HG03565 (cell line): ENCODE measurements around the gene MTG2.
A peak's percentile ranks its signal among the peaks of the same experiment; 100 is the strongest.

Experiments
- ATAC-seq: cut with Tn5 transposase; IDR thresholded peaks from one replicate; pipeline ENCODE4 v1.9.1; 2021; ENCODE audit warnings: mild to moderate bottlenecking, moderate library complexity; ENCODE audit not compliant: unreplicated experiment

The MTG2 gene

DNA sequence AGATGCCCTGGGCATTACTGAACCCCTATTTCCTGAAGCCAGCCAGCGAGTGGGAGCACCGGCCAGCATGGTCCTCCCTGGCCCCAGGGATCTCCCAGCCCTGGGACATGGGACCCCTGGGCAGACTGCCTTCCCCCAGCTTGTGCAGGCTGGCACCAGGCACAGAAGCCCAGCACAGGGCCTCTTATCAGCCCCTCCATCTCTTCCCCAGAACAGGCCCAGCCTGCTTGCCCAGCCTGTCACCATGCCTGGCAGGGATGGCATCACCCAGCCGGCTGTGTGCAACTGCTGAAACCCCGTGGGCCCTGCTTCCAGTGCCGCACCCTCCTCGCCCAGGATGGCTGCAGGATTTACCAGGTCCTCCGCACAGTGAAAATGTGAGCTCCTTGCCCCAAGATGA is 49.4 kb downstream of the MTG2 start:
- no peak for ATAC-seq

DNA sequence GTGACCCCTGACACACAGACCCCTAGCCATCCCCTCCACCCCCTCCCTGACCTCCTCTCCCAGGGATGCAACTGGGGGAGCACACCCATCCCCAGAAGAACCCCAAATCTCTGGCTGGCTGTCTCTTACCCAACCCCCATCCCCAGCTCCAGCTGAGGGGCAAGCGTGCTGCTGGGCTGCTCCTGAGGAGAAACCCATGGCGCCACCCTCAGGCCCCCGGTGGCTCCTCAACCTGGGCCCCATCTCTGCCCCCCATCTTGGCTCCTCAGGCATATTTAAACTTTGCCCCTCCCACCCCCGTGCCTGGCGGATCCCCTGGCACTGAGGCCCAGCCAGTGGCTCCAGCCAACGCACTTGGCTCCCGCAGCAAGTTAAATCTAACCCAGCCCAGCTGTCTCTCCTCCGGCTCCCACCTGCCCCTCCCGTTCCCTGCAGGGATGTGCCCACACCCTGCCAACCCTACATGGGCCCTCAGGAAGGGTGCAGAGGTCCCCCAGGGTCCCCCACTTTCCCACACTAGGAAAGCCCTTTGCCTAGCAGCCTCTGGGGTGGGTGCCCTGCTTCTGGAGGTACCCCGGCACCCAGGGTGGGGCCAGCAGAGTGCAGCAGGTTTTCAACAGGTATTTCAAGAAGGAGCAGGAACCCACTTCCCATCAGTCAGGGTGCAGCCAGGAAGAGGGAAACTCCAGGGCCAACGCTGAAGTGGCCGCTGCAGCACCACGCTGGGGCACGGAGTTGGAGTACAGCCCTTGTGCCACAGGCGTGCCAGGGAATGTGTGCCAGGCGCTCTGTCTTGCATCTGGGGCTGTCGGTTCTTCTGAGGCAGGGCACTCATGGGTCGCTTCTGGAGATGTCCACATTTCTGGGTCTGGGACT is 50.2 kb downstream of the MTG2 start:
- no peak for ATAC-seq

DNA sequence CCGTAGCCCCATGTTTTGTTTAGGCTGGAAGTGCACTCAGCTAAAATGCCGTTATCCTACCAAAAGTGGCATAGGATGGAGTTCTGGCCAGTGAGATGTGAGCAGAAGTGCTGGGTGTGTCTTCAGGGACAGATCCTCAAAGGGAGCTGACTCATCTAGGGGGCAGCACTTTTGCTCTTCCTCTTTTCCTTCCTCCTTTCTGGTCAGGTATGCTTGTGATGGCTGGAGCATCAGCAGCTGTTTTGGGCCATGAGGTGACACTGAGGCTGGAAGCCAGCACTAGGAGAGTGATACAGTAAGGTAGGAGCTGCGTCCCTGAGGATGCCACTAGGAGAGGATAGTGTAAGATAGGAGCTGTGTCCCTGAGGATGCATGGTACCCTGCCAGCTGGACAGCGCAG is 50.9 kb downstream of the MTG2 start:
- no peak for ATAC-seq

DNA sequence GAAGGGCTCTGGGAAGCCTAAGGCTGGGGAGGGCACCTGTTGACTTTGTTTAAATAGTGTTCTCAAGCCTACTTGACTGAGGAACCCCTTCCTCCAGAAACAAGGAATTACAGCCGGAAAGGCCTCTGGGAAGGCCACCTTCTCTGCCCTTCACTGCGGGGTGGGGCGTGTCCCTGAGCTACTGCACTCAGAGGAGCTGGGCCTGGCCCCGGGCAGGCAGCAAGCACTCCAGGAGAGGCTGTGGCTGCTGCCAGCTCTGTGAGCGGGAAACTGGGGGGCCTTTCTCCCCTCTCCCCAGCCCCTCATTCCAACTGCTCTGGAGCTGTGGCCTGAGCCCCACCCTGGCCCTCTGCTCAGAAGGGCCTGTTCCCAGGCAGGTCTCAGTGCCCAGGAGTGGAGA is 51.5 kb downstream of the MTG2 start:
- no peak for ATAC-seq

DNA sequence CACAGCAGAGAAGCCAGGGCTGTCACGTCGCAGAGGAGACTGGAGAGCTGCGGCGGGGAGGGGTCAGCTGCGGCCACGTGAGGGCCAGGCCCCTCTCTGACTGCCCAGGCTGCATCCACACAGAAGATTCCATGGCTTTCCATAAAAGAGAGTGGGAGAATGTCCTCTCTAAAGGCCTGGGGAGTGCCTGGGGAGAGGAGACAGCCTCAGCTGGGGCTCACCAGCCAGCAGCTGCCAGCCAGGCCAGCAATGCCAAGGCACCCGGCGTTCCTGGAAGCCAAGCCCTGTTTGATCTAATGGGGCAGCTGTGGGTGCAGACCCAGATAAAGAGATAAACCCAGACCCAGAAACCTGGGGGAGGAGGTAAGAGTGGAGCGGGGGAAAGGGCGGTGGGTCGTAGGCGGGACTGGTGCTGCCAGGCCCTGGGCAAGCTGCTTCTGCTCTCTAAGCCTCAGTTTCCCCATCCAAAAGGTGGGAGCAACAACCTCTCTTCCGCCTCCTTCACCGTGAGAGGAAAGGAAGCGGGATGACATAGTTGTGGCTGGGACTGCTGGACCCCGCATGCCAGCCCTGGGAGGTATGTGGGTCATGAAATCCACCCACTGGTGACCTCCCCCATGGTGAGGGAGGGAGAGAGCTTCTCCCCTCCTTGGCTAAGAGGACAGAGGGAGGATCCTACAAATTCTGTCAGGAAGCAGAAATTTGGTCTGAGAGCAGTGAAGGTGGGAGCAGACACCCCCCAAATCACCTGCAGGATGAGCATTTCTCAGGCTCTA is 52.4 kb downstream of the MTG2 start:
- no peak for ATAC-seq

DNA sequence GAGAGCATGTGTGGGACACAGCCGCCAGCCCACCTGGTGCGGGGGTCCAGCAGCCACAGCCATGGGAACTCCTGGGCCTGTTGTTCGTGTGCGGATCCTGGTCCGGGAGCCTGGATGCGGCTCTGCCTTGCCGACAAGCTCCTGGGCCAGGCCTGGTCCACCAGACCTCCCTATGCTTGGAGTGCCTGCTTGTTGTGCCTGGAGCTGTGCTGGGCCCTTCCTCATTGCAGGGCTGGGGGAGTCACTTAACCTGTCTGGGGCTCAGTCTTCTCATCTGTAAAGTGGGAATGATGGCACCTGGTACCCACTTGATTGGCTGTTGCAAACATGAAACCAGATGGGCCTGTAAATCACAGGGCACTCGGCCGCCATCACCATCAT is 52.9 kb downstream of the MTG2 start:
- no peak for ATAC-seq

DNA sequence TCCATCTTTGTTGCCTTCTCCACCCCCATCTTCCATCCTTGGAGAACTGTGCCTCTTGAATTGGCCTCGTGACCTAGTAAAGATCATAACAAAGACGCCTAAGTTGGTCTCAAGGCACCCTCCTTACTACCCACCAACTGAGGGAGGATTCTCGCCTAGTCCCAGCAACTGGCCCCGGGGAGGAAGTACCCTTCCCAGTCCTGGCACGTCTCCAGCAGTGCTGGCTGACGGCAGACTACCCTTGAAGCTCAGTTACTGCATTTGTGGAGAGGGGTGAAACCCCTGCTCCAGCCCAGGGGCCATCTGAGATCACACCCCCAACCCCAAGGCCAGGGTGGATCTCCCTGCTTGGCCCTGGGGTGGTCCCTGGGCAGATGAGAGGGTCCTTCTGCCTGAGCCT is 53.4 kb downstream of the MTG2 start:
- ATAC-seq: no peak

DNA sequence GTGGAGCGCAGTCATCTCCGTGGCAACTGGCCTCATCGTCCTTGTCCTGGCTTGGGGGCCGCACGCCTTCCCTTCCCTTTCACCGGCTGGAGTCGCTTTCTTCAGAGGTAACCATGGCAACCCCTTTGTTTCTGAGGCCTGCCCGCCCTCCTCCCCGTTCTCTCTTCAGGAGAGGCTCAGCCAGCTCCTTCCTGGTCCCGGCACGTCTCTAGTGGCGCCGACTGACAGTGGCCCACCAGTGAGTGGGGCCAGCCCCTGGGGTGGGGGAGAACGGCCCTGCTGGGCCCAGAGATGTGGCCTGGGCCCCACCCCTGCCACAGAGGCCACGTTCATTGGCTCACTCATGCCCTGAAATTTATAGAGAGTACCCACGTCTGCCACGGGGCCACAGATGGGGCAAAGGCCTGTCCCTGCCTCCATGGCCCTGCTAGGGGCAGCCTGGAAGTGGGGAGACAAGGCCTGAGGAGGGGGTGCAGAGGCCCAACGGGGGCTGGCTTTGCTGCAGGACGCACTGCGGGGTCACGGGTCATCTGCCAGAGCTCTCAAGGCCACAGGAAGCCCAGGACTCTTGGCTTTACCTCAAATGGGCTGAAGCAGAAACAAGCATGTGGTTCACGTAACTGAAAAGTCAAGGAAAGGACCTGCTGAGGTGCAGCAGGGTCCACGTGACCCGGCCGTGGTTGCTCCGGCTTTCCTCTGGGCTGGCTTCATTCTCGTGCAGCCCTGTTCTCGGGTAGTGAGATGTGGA is 54.1 kb downstream of the MTG2 start:
- ATAC-seq: no peak

DNA sequence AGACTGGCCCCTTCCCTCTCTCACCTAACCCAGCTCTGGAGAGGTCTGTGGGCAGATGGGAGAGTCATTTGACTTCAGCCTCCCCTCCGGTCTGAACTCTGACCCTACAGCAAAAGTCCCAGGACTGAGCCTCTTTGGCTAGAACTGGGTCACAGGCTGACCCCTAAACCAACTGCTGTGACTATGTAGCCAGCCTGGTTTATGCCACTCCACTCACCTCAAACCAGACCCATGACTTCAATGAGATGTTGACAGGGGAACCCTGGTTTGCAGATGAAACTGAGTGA is 54.6 kb downstream of the MTG2 start:
- no peak for ATAC-seq

DNA sequence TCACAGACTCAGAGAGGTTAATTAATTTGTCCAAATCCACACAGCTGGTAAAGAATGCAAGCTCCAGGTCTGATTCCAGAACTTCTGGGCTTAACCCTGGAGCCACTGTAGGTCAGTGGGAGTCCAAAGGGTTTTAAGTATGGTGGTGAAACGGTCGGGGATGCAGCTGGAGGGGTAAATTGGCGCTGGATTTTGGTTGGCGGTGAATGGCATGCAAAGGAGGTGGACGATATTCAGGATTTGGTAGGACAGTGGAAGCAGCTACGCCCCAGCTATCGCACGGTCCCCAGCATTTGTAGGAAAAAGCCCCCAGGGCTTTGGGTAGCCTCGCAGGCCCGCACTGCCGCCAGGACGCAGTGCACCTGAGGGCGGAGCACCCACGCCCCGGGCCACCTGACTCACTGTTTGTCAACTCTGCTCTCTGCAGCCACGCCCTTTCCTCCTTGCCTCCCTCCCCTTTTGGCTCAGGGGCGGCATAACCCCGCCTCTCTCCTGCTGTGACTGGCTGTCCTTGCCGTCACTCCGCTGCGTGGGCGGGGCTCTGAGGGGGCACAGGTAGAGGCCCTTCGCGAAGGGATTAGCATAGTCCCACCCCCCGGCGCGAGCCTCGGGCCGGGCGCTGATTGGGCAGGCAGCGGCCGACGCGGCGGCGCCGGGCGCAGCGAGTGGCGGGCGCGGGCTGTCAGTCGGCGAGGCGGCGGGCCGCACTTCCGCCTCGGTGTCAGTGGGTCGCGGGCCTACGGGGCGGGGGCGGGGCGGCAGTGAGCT is 55.2 kb downstream of the MTG2 start, which contains the start of gene OSBPL2:
Gene OSBPL2 (plus strand): TSS at position 721 of the 768 bp plus-strand sequence. CDS start 17,664 bp downstream, outside the sequence.
- ATAC-seq: peak; percentile 97

DNA sequence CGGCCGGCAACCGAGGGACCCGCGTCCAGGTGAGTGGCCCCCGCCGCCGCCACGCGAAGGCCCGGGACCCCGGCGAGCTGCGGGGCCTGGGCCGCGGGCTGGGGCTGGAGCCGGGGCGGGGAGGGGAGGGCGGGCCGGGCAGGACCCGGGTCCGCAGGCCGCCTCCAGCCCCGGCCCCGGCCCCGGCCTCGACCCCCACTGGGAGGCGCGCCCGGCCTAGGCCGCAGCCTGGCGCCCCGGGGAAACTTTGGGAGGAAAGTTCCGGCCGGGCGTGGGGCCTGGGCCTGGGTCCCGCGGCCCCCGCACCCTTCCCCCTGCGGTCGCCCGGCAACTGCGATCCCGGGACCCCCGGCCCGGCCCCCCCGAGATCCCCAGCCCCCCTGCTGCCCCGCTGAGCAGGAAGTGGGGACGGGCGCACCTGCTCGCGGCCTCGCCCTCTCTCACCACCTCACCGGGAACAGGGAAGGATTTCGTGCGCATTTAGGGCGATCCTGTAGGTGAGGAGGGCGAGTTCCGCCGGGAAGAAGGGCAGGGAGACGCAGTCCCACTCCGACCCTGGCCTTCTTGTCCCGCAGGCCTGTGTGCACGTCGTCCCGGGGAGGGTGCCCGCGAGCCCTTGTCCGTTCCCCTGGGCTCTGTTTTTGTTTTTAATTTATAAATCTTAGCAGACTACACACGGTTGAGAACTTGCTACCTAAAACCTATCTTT is 55.9 kb downstream of the MTG2 start:
- ATAC-seq: peak; percentile 4

DNA sequence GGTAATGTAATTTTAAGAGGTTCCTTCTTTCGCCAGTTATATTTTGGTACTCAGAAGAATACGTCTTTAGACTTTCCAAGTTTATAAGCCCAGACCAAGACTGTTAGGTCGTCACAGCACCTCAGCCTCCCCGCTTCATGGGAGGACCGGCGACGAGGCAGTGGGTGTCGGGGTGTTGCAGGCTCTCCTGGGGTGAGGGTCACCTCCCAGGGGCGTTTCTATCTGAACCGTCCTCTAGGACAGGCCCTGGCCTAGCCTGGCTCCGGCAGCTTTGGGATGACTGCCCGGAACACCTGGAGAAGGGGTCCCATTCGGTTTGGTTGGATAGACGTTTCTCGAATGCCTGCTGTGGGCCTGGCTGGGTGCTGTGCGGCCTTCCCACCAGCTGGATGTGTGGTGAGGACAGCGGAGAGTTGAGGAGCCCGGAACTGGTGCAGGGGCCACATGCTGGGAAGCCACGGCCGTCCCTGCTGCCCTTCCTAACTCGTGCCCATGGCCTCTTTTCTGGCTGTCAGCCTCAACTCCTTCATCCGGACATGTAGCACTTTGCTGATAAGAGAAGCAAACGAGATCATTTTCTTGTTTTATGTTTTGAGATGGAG is 56.6 kb downstream of the MTG2 start:
- no peak for ATAC-seq

DNA sequence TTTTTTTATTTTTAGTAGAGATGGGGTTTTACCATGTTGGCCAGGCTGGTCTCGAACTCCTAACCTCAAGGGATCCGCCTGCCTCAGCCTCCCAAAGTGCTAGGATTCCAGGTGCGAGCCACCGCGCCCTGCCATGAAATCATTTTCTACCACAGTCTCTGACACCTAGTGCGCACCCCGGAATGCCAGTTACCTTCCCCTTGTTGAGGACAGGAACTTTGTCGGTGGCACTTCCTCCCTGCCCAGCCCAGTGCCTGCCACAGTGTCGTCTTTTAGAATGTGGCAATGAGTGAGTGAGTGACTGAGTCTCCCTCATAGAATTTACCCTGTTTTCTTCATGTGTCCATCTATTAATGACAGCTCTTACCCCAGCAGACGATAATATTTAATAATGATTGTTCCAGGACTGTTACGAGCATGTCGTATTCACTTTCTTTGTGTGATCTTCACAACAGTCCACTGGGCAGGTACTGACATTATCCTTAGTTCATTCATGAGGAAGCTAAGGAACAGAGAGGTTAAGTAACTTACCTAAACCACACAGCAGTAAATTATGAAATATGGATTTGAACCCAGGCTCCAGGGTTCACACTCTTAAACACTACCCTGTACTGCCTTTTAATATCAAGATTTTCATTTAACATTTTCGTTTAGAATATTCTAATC is 57.3 kb downstream of the MTG2 start:
- no peak for ATAC-seq

DNA sequence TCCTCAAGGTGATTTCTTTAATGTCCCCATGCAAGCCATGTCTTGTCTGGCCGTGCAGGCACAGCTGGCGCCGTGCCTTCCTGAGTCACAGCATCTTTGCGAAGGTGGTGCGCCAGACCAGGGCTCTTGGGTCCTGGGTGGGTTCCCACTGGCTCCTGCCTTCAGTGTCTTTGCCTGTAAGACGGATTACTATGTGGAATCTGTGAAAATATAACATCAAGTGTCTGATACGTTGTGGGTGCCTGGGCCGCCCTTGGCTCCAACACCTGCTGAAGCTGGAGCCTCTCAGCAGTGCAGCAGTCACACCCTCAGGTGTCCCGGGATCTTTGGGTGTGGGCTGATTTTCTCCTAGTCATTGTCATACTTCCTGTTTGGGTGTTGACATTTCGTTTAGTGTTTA is 58.7 kb downstream of the MTG2 start:
- ATAC-seq: no peak

DNA sequence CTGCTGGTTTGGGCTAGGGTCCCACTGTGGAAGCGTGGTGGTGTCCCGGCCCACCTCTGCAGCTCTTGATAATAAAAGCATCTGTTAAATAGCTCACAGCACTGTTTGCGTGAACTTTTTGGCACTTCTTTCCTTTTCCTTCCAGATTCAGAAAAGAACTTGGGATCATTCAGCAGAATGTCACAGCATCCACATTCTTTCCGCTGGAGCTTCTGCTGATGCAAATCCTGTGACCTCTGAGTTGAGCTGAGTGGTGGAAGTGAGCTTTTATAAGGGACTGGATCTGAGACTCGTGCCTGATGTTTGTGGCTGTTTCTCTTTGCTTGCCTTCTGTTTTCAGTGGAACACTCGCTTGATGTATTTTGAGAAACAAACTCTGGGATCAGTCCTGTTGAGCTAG is 59.3 kb downstream of the MTG2 start:
- ATAC-seq: no peak

DNA sequence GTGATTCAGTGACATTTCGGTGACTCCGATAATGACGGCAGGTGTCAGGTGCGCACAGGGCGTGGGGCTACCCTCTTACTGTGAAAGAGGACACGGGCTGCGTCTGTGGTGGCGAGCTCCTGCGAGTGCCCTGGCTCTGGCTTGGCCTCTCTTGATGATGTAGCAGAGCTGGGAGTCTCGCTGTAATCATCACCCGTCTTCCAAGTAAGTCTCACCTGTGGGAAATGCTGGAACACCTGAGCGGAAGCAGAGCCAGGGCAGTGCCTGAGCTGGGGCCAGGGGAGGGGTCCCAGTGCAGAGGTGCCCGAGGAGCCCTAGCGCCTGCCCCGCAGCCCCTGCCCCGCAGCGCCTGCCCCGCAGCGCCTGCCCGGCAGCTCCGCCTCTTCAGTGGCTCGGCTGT is 60.3 kb downstream of the MTG2 start:
- no peak for ATAC-seq

DNA sequence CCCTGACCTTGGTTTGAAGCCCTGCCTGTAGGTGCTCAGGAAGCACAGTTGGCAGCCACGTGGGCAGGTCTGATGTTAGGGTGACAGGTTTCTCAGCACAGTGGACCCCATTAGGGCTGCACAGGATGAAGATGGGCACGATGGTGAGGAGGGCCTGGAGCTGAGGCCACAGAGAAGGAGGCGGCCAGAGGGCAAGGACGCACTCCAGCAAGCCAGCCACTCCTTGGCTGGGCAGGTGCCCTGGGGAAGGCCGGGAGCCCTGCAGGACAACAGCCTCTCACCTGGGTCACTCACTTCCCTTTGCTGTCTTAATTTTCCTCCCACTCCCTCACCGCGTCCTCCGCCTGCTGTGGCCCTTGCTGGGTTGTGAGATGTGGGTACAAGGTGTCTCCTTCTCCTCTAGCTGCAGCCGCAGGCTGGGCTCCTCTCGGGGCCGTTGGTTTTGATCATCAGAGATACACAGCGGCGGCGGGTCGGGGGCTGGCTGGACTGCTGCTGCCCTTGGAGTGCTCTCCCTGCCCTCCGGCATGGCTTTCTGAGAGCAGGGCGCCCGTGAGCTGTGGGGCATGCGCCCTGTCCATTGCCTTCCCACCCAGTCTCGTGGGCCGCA is 61.2 kb downstream of the MTG2 start:
- no peak for ATAC-seq

DNA sequence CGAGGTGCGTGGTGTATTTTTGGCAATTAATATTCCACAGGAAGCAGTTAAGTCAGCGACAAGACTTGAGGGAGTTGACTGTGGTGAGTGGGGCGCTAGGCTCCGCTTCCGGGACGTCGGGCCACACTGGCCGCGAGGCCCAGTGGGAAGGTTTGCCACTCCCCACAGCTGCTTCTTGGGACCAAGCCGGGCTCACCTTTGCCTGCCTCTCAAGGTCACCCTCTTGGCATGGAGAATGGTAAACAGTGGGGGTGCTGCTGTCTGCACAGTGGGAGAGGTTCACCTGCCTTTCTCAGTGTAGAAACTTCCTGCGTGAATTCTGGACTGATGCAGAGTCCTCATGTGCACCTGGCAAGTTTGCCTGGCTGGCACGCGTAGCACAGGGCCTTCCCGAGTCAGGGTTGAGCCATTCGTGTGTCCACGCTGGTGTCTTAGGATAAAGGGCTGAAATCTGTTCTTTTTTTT is 61.8 kb downstream of the MTG2 start:
- no peak for ATAC-seq

DNA sequence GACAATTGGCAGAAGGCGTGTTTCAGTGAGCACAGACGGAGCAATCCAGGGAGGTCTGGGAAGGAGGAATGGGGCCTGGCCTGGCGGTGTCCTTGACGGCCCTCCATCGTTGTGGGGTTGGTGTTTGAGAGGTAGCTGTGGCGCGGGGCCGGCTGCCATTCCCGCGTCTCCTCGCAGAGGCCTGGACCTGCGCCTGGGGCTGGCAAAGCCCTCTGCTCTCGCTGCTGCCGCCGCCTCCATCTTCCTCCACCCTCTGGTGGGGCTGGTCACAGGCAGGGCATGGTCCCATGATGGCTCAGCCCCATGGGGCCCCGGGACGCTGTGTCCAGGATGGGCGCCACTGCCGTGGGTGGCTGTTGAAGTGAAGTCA is 63.1 kb downstream of the MTG2 start:
- no peak for ATAC-seq
